Inflammatory macrophage treated with lipopolysaccharide for 4 hours (primary cell): ENCODE measurements around the gene CELA3A.

Source experiments
- DNase-seq: peaks from one replicate; pipeline ENCODE4 v3.0.0-alpha.2; 2020

Gene CELA3A

GRCh38 chr1:22052115-22053016 lies 50.9 kb downstream of the CELA3A start, which contains the start of gene CDC42:
TSS of gene CDC42 (plus strand) at chr1:22052709. CDS start at chr1:22078479, 25,770 bp downstream.
- peak; percentile 98 for DNase-seq

GRCh38 chr1:22053017-22053860 lies 51.8 kb downstream of the CELA3A start:
- DNase-seq = peak; percentile 82

GRCh38 chr1:22053861-22054770 lies 52.7 kb downstream of the CELA3A start:
- DNase-seq = peak; percentile 84

GRCh38 chr1:22055463-22055862 lies 54.0 kb downstream of the CELA3A start:
- DNase-seq = no peak

- no peak for DNase-seq
Observed at GRCh38 chr1:22056043-22056442, 54.6 kb downstream of the CELA3A start.

GRCh38 chr1:22056936-22057335 lies 55.5 kb downstream of the CELA3A start:
- peak; percentile 34 for DNase-seq

GRCh38 chr1:22057861-22058260 lies 56.4 kb downstream of the CELA3A start:
- no peak for DNase-seq
